T-cell (primary cell): Measurements from ENCODE around the gene FAM13A. TPM values are rescaled to one million over a fixed set of nuclear protein-coding genes. Genes with fewer than 3 reads are reported as not detected.
A peak's percentile ranks its signal among the peaks of the same experiment; 100 is the strongest.

Experiments used
- ATAC-seq, 4 experiments: fragments of 200-7000 bp in 3 of 4; fragments of 150-1000 bp in 1 of 4; cut with Tn5 transposase; replicated peaks in 1 of 4; 1 replicate in 3 of 4; 2 replicates in 1 of 4; pipeline ENCODE4 v1.10.0; 2021; ENCODE audit warnings: moderate library complexity in 3 of 4, mild to moderate bottlenecking in 2 of 4, moderate number of reproducible peaks in 1 of 4
- CTCF ChIA-PET, 2 donors: fragments of 300-600 bp; sonication (Branson Sonifier 250); formaldehyde crosslinking; loops; one replicate each; lab custom pipeline; 2022; ENCODE audit warnings: antibody characterized with exemption in 2 of 2; lab: Charles Lee
- POLR2A ChIA-PET, 2 donors: fragments of 300-600 bp; sonication (Branson Sonifier 250); formaldehyde crosslinking; loops; one replicate each; lab custom pipeline; 2022; ENCODE audit warnings: antibody characterized with exemption in 2 of 2; lab: Charles Lee
- DNase-seq, 35 experiments: peaks; one replicate each; pipeline versions ENCODE4 v3.0.0 to v3.0.0-alpha.2; 2013 to 2023
- H3K27ac ChIP-seq: one replicate; pipeline ENCODE4 v1.5.1; 2013; ENCODE audit warnings: low read length
- H3K27me3 ChIP-seq, 2 experiments: replicated peaks in 1 of 2; 1 replicate in 1 of 2; 2 replicates in 1 of 2; pipeline versions ENCODE4 v1.6.1 to v1.7.0; 2013; ENCODE audit warnings: low read length in 1 of 2, mixed read lengths in 1 of 2; ENCODE audit not compliant: control insufficient read depth in 2 of 2, insufficient read depth in 2 of 2; ENCODE audit errors: extremely low read depth in 1 of 2
- H3K36me3 ChIP-seq, 2 donors: 1 replicate in 1 of 2; 2 replicates in 1 of 2; pipeline versions ENCODE4 v1.6.1 to v1.7.0; 2013; ENCODE audit warnings: low read length in 1 of 2; ENCODE audit not compliant: control insufficient read depth in 2 of 2, insufficient read depth in 1 of 2; ENCODE audit errors: extremely low read depth in 1 of 2
- H3K4me1 ChIP-seq, 2 experiments: 1 replicate in 1 of 2; 2 replicates in 1 of 2; pipeline versions ENCODE4 v1.6.1 to v1.7.0; 2013; ENCODE audit warnings: low read length in 2 of 2, mixed read lengths in 1 of 2; ENCODE audit not compliant: insufficient read depth in 2 of 2, control insufficient read depth in 1 of 2; ENCODE audit errors: extremely low read depth in 1 of 2
- H3K4me3 ChIP-seq, 2 donors: 1 replicate in 1 of 2; 2 replicates in 1 of 2; pipeline versions ENCODE4 v1.5.1 to v1.7.0; 2013; ENCODE audit warnings: mild to moderate bottlenecking in 2 of 2, low read length in 1 of 2, moderate library complexity in 1 of 2; ENCODE audit not compliant: control insufficient read depth in 1 of 2; ENCODE audit errors: extremely low read depth in 1 of 2
- H3K9me3 ChIP-seq: 2 replicates; pipeline ENCODE4 v1.7.0; 2013
- H3K27ac Mint-ChIP-seq, 2 donors: one replicate each; pipeline ENCODE4 v1.8.0; 2020 to 2021; ENCODE audit warnings: mild to moderate bottlenecking in 2 of 2, mixed read lengths in 2 of 2
- H3K27me3 Mint-ChIP-seq, 2 donors: one replicate each; pipeline ENCODE4 v1.8.0; 2021 to 2022; ENCODE audit warnings: mixed read lengths in 2 of 2
- H3K36me3 Mint-ChIP-seq: one replicate; pipeline ENCODE4 v1.8.0; 2021; ENCODE audit warnings: mixed read lengths
- H3K4me1 Mint-ChIP-seq, 3 donors: one replicate each; pipeline ENCODE4 v1.8.0; 2020 to 2022; ENCODE audit warnings: mixed read lengths in 3 of 3, mild to moderate bottlenecking in 1 of 3
- H3K4me3 Mint-ChIP-seq, 3 donors: one replicate each; pipeline ENCODE4 v1.8.0; 2020 to 2022; ENCODE audit warnings: mild to moderate bottlenecking in 3 of 3, mixed read lengths in 3 of 3, moderate library complexity in 3 of 3
- H3K9me3 Mint-ChIP-seq, 3 donors: one replicate each; pipeline ENCODE4 v1.8.0; 2020 to 2022; ENCODE audit warnings: mixed read lengths in 3 of 3
- WGBS: methylation state at CpG from one replicate; pipeline ENCODE4 v1.1.5; 2013; ENCODE audit warnings: missing lambda C conversion rate; ENCODE audit not compliant: insufficient coverage; 5-methylcytosine and 5-hydroxymethylcytosine counted together
- total RNA-seq, 35 experiments: library from RNA in 6 of 35; stranded (reverse) in 6 of 35; fragments of 120-200 nt in 1 of 35; gene quantifications; one replicate each; pipeline versions ENCODE4 v1.2.1 to v1.2.4 and lab custom pipeline; 2013 to 2026

FAM13A gene
- total RNA-seq (10 to 100 TPM; 11.3 to 92.9 (median 22.7) TPM), total RNA-seq (lab: John Stamatoyannopoulos, UW) (0.75 to 45.1 (median 12.0) reads per million in 29 experiments)
- total RNA-seq (2013): 25.4 TPM

DNA sequence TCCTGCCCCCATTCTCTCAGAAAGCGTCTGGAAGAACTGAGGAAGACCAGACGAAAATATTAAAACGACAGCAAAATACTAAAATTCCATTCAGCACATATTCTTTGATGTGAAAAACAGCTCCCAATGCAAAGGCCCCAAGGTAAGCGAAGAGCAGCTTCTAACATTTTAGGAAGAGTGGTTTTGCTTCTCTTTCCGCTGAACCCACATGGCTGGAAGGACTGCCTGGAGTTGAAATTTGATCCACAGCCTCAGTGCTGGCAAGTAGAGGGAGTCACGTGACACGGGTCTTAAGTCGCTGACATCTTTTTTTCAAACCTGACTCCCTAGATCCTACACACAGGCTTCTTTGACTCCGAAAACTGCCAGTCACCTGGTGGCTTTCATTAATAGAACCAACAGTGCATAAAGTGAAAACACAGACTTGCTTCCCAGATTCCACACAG lies at the start of gene FAM13A:
TSS of gene FAM13A (minus strand) at position 233 of the 446 bp plus-strand sequence. CDS start at position 12, 221 bp downstream.
- H3K4me3 Mint-ChIP-seq: peak within 1 kb of the TSS; percentile 4 to 46 (median 28)

DNA sequence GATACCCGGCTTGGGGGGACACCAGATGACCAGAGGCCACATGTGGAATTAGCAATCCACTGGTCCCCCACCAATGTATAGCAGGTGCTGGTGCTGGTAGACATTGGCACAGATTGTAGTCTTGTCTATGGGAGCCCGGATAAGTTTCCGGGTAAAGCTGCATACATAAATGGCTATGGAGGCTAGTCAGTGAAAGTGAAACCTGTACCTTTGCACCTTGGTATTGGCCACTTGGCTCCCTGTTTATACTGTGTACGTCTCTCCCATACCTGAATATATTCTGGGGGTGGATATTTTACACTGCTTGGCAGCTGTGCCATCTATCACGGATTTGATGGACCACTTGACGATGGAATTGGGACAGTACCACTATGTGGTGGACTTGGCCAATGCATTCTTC lies 48.7 kb upstream of the FAM13A start:
- ChIA-PET POLR2A (interaction anchor here in 1 of 2 donors (0.6 kb wide), 1 partner anchor 18 kb away, joined by 3 read pairs; no protein-coding TSS in a partner anchor), CTCF (no interaction called here)
- no peak overlapping the region for H3K4me3 ChIP-seq
- peaks cover 3 to 13% of the 10 kb centered on the region in 2 donors for H3K27me3 Mint-ChIP-seq
- no peaks in the 10 kb centered on the region for H3K9me3 Mint-ChIP-seq
- ATAC-seq (no peak), DNase-seq (no peak)
- H3K36me3 ChIP-seq: no peaks in the 10 kb centered on the region
- no peak overlapping the region for H3K27ac Mint-ChIP-seq
- peaks cover 4 to 8% of the 10 kb centered on the region in 2 experiments for H3K4me1 ChIP-seq
- H3K36me3 Mint-ChIP-seq: no peaks in the 10 kb centered on the region
- peaks cover 0 to 25% of the 10 kb centered on the region in 2 experiments for H3K27me3 ChIP-seq
- H3K27ac ChIP-seq: no peak overlapping the region
- no peaks in the 10 kb centered on the region for H3K9me3 ChIP-seq
- H3K4me1 Mint-ChIP-seq: peaks cover 8 to 14% (median 11%) of the 10 kb centered on the region in 3 donors
- H3K4me3 Mint-ChIP-seq: no peak overlapping the region
- WGBS: 100% methylated on average over 2 of the region's 6 CpGs

More for the DNA sequence above, at the start of gene FAM13A:
- DNase-seq (peak in 3 of 35 experiments; percentile 1 to 25 (median 6)), ATAC-seq (no peak)
- Histone ChIP-seq H3K36me3 (no peaks in the 10 kb centered on the region), H3K4me1 (no peaks in the 10 kb centered on the region), H3K4me3 (peak within 1 kb of the TSS in 1 of 2 donors; percentile 10), H3K9me3 (no peaks in the 10 kb centered on the region), H3K27ac (no peak within 1 kb of the TSS), H3K27me3 (no peaks in the 10 kb centered on the region)
- H3K4me1 Mint-ChIP-seq: peaks cover 13 to 19% (median 15%) of the 10 kb centered on the region in 3 donors
- ChIA-PET POLR2A (interaction anchor here in 1 of 2 donors (1.0 kb wide), 1 partner anchor 13 kb away, joined by 7 read pairs; no protein-coding TSS in a partner anchor), CTCF (no interaction called here)
- no peak within 1 kb of the TSS for H3K27ac Mint-ChIP-seq
- peaks cover 9 to 12% (median 9%) of the 10 kb centered on the region in 3 donors for H3K9me3 Mint-ChIP-seq
- peaks cover 0 to under 1% of the 10 kb centered on the region in 2 donors for H3K27me3 Mint-ChIP-seq
- no peaks in the 10 kb centered on the region for H3K36me3 Mint-ChIP-seq
- WGBS: 45% methylated on average over 5 of the region's 9 CpGs

DNA sequence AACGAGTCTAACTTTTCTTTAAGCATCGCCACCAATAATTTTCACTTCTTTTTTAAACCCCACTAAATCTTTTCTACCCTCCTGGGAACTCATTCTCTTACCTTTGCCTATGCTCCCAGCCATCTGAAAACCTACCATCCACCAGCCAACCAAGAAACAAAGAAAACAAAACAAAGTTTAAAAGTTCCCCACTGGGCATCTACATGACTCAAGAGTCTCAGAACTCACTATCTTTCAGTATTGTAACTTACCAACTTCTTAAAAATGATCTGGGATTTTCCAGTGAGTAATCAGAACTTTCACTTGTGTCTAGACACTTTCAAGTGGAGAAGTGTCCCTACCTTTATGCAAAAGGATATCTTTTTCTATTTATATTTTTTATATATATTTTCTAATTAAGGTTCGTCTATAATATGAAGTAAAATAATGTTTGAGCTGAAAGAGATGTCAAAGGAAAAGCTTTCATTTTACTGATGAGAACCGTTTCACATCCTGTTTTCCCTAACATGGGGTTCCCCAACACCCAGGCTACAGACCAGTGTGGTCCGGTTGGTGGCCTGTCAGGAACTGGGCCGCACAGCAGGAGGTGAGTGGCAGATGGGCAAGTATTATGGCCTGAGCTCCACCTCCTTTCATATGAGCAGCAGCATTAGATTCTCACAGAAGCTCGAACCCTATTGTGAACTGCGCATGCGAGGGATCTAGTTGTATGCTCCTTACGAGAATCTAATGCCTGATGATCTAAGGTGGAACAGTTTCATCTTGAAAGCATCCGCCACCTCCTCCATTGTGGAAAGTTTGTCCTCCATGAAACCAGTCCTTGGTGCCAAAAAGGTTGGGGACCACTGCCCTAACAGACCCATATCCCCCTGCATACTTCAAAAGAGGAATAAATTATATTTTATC lies 44.5 kb upstream of the FAM13A start:
- peaks cover 0 to 5% (median 0%) of the 10 kb centered on the region in 3 donors for H3K9me3 Mint-ChIP-seq
- peaks cover 0 to 11% of the 10 kb centered on the region in 2 experiments for H3K27me3 ChIP-seq
- no peak overlapping the region for H3K27ac Mint-ChIP-seq
- POLR2A ChIA-PET: interaction anchor here in 1 of 2 donors (0.6 kb wide), 1 partner anchor 35 kb away, joined by 4 read pairs; no protein-coding TSS in a partner anchor
- CTCF ChIA-PET: no interaction called here
- H3K27me3 Mint-ChIP-seq: peaks cover 3 to 4% of the 10 kb centered on the region in 2 donors
- no peaks in the 10 kb centered on the region for H3K9me3 ChIP-seq
- ATAC-seq: no peak
- no peak overlapping the region for H3K4me3 ChIP-seq
- no peak overlapping the region for H3K27ac ChIP-seq
- no peaks in the 10 kb centered on the region for H3K4me1 ChIP-seq
- DNase-seq: no peak
- H3K4me1 Mint-ChIP-seq: peaks cover 0 to 7% (median 6%) of the 10 kb centered on the region in 3 donors
- H3K36me3 ChIP-seq: no peaks in the 10 kb centered on the region
- H3K36me3 Mint-ChIP-seq: no peaks in the 10 kb centered on the region
- WGBS: 44% methylated on average over 3 of the region's 11 CpGs
- H3K4me3 Mint-ChIP-seq: no peak overlapping the region

DNA sequence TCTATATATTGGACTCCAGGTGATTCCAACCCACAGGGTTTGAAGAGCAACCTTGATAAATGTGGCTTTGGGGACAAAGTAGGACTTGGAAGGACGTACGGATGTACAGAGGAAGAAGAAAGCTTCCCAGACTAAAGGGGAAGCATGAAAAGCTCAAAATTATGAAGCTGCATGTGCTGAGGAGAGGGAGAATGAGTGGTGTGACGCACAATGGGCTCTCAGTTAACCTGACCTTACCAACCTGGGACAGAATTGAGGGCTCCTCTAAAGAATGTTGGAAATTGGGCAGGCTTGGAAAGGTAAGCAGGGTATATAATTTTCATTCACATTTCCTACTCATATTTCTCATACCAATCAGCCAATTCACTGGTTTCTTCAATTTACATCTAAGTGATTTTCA lies 43.9 kb upstream of the FAM13A start:
- Histone ChIP-seq H3K9me3 (no peaks in the 10 kb centered on the region), H3K27ac (no peak overlapping the region), H3K36me3 (no peaks in the 10 kb centered on the region), H3K4me3 (no peak overlapping the region), H3K27me3 (peaks cover 0 to 11% of the 10 kb centered on the region in 2 experiments), H3K4me1 (no peaks in the 10 kb centered on the region)
- 100% methylated on average over 2 of the region's 3 CpGs for WGBS
- H3K4me3 Mint-ChIP-seq: no peak overlapping the region
- no peak overlapping the region for H3K27ac Mint-ChIP-seq
- CTCF ChIA-PET: no interaction called here
- H3K36me3 Mint-ChIP-seq: no peaks in the 10 kb centered on the region
- peaks cover 0 to 7% (median 6%) of the 10 kb centered on the region in 3 donors for H3K4me1 Mint-ChIP-seq
- peaks cover 0 to 5% (median 0%) of the 10 kb centered on the region in 3 donors for H3K9me3 Mint-ChIP-seq
- DNase-seq (no peak), ATAC-seq (no peak)
- POLR2A ChIA-PET: no interaction called here
- H3K27me3 Mint-ChIP-seq: peaks cover 3 to 4% of the 10 kb centered on the region in 2 donors

DNA sequence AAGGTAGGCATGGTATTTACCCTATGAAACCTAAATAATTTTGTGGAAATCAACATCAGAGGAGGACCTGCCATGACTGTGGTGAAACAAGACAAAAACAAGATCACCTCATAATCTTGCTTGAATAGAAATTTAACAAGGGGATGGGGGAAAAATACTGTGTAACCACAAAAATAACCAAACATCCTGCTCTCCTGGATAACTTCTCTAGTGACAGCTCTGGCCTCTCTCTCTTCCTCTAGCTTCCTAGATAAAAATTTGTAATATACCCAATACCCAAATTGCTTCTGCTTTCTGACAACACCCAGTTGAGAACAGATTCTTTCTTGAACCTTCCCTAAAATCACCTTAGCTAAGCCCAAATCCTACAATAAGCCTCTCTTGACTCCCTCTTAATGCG lies 42.5 kb upstream of the FAM13A start:
- ChIA-PET POLR2A (no interaction called here), CTCF (no interaction called here)
- no peaks in the 10 kb centered on the region for H3K4me1 ChIP-seq
- no peak overlapping the region for H3K4me3 ChIP-seq
- Mint-ChIP-seq H3K36me3 (no peaks in the 10 kb centered on the region), H3K27me3 (peaks cover under 1 to 2% of the 10 kb centered on the region in 2 donors), H3K4me3 (no peak overlapping the region), H3K9me3 (peaks cover 0 to 5% (median 0%) of the 10 kb centered on the region in 3 donors), H3K27ac (no peak overlapping the region), H3K4me1 (peaks cover 0 to 7% (median 6%) of the 10 kb centered on the region in 3 donors)
- no peak overlapping the region for H3K27ac ChIP-seq
- no peaks in the 10 kb centered on the region for H3K9me3 ChIP-seq
- WGBS: no CpG with 5 or more reads among the region's 1 CpG
- H3K36me3 ChIP-seq: no peaks in the 10 kb centered on the region
- DNase-seq (no peak), ATAC-seq (no peak)
- no peaks in the 10 kb centered on the region for H3K27me3 ChIP-seq

DNA sequence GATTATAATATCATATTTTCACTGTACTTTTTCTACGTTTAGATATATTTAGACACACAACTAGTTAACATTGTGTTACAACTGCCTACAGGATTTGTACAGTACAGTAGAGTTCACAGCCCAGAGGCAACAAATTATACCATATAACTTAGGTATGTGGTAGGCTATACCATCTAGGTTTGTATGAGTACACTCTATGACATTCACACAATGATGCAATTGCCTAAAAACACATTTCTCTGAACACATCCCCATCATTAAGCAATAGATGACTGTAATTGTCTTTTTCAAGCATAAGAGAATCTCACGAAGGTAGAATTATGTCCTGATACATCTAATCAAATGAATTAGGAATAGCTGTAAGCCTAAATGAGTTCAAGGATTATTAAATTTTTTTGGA lies 42.0 kb upstream of the FAM13A start:
- ChIA-PET POLR2A (no interaction called here), CTCF (no interaction called here)
- no peaks in the 10 kb centered on the region for H3K36me3 Mint-ChIP-seq
- Histone ChIP-seq H3K4me1 (no peaks in the 10 kb centered on the region), H3K4me3 (no peak overlapping the region), H3K27ac (no peak overlapping the region), H3K27me3 (no peaks in the 10 kb centered on the region), H3K9me3 (no peaks in the 10 kb centered on the region), H3K36me3 (no peaks in the 10 kb centered on the region)
- no peak for ATAC-seq
- peaks cover 0 to 5% (median 0%) of the 10 kb centered on the region in 3 donors for H3K9me3 Mint-ChIP-seq
- peaks cover 0 to 7% (median 6%) of the 10 kb centered on the region in 3 donors for H3K4me1 Mint-ChIP-seq
- peaks cover 0 to 2% of the 10 kb centered on the region in 2 donors for H3K27me3 Mint-ChIP-seq
- no peak overlapping the region for H3K4me3 Mint-ChIP-seq
- no peak overlapping the region for H3K27ac Mint-ChIP-seq
- no peak for DNase-seq
- no CpG with 5 or more reads among the region's 2 CpGs for WGBS
